HG02759 (cell line): ENCODE data around the gene TIGIT.

Source experiments
- ATAC-seq: cut with Tn5 transposase; IDR thresholded peaks from one replicate; pipeline ENCODE4 v1.9.1; 2021; ENCODE audit warnings: mild to moderate bottlenecking, moderate library complexity; ENCODE audit not compliant: unreplicated experiment

The TIGIT gene

DNA sequence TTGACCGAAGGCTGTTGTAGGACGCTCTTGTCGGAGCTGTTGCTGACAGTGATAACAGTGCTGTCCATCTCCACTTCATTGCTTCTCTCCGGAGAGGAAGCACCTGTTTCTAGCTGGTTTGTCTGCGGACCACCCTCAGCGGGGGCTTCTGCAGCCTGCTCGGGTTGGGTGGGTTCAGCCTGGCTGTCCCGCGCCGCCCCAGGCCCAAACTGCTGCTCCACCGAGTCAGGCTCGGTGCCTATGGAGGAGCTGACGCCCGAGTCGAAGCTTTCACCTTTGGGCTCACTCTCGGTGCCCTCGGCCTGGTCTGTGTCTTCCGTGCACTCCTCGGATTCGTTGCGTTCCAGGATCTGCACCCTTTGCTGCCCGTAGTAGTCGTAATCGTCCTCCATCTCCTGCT lies 56.9 kb downstream of the TIGIT start:
- ATAC-seq = no peak

- no peak for ATAC-seq
Measured at GRCh38 chr3:114351123-114351821, 57.4 kb downstream of the TIGIT start.

DNA sequence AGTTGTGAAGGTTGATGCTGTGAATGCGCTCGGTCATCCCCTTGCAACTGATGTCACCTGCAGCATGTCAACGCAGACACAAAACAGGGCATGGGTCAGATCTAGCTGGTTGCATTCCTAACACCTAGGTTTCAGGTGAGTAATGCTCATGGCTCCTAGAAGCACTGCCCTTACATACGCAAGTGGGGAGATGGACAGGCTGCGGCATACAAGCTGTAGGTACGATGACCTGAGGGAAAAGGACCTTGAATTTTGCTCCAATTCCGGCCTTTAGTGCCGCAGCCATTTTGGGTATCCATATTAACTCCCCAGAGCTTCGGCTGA lies 58.0 kb downstream of the TIGIT start:
- no peak for ATAC-seq

- no peak for ATAC-seq
Measured at GRCh38 chr3:114355653-114356052, 61.8 kb downstream of the TIGIT start.

DNA sequence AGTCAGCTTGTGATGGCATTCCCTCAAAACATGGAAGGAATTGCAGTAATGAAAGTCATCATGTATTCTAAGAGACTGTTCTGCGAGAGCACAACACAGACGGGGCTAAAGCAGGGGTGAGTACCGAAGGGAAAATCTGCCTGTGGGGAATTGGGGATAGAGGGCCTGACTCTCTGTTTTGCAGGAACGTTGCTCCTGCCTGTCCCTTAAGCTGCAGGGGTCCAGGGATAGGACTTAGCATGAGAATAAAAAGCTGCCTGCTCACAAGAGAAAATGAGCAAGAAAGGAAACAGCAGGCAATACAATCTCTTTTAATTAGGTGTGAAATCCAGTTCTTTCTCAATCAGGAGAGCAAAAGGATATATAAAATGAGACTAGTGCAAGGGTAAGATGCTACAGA lies 62.2 kb downstream of the TIGIT start:
- ATAC-seq = no peak

DNA sequence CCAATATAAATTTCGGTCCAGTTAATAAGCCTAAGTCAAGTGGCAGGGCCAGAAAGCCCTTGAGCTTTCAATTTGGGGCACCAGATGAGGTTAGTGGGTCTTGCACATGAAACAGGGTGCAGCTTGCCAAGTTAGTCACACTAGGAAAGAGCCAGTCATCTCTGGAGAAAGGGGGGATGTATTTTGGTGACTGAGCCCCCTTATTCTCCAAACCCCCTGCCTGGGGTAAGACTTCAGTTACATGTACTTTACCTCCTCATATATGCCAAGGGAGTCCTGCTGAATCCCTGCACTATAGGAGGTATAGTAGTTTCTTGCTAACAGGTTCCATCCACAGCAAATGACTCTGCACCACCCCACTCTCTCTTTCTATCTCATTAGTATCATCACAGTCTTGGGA lies 62.7 kb downstream of the TIGIT start:
- ATAC-seq = no peak
